Measurements from ENCODE around the gene CNTLN. TPM values are rescaled to one million over a fixed set of nuclear protein-coding genes. Genes with fewer than 3 reads are reported as not detected.

CNTLN gene
- total and polyA plus RNA-seq, 2 of the 8 experiments (the other 6 are each of a cell fraction or from before 2014, with no cell fraction given): 4.8 to 10.8 TPM

DNA sequence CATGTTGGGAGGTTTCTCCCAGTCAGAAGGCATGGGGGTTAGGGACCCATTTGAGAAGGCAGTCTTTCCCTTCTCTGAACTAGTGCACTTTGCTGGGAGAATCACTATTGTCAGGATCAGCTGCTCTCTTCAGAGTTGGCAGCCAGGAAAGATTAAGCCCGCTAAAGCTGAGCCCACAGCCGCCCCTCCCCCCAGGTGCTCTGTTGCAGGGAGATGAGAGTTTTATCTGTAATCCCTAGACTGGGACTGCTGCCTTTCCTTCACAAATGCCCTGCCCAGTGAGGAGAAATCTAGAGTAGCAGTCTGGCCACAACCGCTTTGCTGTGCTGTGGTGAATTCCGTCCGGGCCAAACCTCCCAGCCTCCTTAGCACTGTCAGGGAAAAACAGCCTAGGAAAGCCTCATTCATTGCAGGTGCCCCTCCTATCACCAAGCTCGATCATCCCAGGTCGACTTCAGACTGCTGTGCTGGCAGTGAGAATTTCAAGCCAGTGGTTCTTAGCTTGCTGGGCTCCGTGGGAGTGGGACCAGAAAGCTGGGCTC lies 69.8 kb downstream of the CNTLN start (continued):
- TF ChIP-seq, protein P1, sequence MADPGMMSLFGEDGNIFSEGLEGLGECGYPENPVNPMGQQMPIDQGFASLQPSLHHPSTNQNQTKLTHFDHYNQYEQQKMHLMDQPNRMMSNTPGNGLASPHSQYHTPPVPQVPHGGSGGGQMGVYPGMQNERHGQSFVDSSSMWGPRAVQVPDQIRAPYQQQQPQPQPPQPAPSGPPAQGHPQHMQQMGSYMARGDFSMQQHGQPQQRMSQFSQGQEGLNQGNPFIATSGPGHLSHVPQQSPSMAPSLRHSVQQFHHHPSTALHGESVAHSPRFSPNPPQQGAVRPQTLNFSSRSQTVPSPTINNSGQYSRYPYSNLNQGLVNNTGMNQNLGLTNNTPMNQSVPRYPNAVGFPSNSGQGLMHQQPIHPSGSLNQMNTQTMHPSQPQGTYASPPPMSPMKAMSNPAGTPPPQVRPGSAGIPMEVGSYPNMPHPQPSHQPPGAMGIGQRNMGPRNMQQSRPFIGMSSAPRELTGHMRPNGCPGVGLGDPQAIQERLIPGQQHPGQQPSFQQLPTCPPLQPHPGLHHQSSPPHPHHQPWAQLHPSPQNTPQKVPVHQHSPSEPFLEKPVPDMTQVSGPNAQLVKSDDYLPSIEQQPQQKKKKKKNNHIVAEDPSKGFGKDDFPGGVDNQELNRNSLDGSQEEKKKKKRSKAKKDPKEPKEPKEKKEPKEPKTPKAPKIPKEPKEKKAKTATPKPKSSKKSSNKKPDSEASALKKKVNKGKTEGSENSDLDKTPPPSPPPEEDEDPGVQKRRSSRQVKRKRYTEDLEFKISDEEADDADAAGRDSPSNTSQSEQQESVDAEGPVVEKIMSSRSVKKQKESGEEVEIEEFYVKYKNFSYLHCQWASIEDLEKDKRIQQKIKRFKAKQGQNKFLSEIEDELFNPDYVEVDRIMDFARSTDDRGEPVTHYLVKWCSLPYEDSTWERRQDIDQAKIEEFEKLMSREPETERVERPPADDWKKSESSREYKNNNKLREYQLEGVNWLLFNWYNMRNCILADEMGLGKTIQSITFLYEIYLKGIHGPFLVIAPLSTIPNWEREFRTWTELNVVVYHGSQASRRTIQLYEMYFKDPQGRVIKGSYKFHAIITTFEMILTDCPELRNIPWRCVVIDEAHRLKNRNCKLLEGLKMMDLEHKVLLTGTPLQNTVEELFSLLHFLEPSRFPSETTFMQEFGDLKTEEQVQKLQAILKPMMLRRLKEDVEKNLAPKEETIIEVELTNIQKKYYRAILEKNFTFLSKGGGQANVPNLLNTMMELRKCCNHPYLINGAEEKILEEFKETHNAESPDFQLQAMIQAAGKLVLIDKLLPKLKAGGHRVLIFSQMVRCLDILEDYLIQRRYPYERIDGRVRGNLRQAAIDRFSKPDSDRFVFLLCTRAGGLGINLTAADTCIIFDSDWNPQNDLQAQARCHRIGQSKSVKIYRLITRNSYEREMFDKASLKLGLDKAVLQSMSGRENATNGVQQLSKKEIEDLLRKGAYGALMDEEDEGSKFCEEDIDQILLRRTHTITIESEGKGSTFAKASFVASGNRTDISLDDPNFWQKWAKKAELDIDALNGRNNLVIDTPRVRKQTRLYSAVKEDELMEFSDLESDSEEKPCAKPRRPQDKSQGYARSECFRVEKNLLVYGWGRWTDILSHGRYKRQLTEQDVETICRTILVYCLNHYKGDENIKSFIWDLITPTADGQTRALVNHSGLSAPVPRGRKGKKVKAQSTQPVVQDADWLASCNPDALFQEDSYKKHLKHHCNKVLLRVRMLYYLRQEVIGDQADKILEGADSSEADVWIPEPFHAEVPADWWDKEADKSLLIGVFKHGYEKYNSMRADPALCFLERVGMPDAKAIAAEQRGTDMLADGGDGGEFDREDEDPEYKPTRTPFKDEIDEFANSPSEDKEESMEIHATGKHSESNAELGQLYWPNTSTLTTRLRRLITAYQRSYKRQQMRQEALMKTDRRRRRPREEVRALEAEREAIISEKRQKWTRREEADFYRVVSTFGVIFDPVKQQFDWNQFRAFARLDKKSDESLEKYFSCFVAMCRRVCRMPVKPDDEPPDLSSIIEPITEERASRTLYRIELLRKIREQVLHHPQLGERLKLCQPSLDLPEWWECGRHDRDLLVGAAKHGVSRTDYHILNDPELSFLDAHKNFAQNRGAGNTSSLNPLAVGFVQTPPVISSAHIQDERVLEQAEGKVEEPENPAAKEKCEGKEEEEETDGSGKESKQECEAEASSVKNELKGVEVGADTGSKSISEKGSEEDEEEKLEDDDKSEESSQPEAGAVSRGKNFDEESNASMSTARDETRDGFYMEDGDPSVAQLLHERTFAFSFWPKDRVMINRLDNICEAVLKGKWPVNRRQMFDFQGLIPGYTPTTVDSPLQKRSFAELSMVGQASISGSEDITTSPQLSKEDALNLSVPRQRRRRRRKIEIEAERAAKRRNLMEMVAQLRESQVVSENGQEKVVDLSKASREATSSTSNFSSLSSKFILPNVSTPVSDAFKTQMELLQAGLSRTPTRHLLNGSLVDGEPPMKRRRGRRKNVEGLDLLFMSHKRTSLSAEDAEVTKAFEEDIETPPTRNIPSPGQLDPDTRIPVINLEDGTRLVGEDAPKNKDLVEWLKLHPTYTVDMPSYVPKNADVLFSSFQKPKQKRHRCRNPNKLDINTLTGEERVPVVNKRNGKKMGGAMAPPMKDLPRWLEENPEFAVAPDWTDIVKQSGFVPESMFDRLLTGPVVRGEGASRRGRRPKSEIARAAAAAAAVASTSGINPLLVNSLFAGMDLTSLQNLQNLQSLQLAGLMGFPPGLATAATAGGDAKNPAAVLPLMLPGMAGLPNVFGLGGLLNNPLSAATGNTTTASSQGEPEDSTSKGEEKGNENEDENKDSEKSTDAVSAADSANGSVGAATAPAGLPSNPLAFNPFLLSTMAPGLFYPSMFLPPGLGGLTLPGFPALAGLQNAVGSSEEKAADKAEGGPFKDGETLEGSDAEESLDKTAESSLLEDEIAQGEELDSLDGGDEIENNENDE (IDR thresholded peaks at IDR 0.05; ENCODE audit: insufficient replicate concordance, low read length): no peak
- no peak for TF ChIP-seq SIRT6 (IDR thresholded peaks at IDR 0.05; ENCODE audit: low read length)
- TF ChIP-seq CEBPB (IDR thresholded peaks at IDR 0.05; ENCODE audit: low read depth, low read length): no peak
- no peak for TF ChIP-seq TEAD4 (IDR thresholded peaks at IDR 0.05; ENCODE audit: low read depth, low read length)
- no peak for TF ChIP-seq SRF (IDR thresholded peaks at IDR 0.05; ENCODE audit: low read depth, low read length)
- TF ChIP-seq JUND (IDR thresholded peaks at IDR 0.05; ENCODE audit: low read length): no peak
- TF ChIP-seq RBBP5 (IDR thresholded peaks at IDR 0.05; ENCODE audit: borderline replicate concordance, low read depth, low read length): no peak
- no peak for TF ChIP-seq CHD1 (IDR thresholded peaks at IDR 0.05; ENCODE audit: low read depth, low read length)
- no peak for TF ChIP-seq EP300 (IDR thresholded peaks at IDR 0.05; ENCODE audit: borderline replicate concordance in 1 of 2, low read depth in 2 of 2, low read length in 2 of 2)
- TF ChIP-seq TAF1 (IDR thresholded peaks at IDR 0.05; ENCODE audit: low read depth, low read length): no peak
- TF ChIP-seq POLR2A (IDR thresholded peaks at IDR 0.05; ENCODE audit: control extremely low read depth in 1 of 2, low read depth in 2 of 2, low read length in 2 of 2): no peak
- no peak for TF ChIP-seq TCF12 (IDR thresholded peaks at IDR 0.05; ENCODE audit: low read depth, low read length)
- TF ChIP-seq YY1 (IDR thresholded peaks at IDR 0.05; ENCODE audit: low read depth, low read length): no peak
